Thoracic aorta (tissue), 2 donors: ENCODE data around the gene PRR23A. TPM values are rescaled to one million over a fixed set of nuclear protein-coding genes. Genes with fewer than 3 reads are reported as not detected.

Source experiments
- ATAC-seq: fragments of 150-250 bp; one replicate; pipeline ENCODE4 v1.8.0; 2017; ENCODE audit warnings: low read depth; ENCODE audit not compliant: insufficient number of reproducible peaks, low FRiP score
- DNase-seq: peaks from one replicate; pipeline ENCODE4 v3.0.0-alpha.2; 2020; ENCODE audit warnings: low spot score
- H3K27ac ChIP-seq, 2 donors: fragments of 200-600 bp; sonication (generic); 1 replicate in 1 of 2; 2 replicates in 1 of 2; pipeline ENCODE4 v1.5.1; 2016; ENCODE audit warnings: mild to moderate bottlenecking in 2 of 2, moderate library complexity in 2 of 2
- H3K27me3 ChIP-seq: fragments of 200-600 bp; sonication (generic); replicated peaks from 2 replicates; pipeline ENCODE4 v1.6.0; 2016; ENCODE audit warnings: mild to moderate bottlenecking; ENCODE audit not compliant: insufficient read depth
- H3K36me3 ChIP-seq: fragments of 200-600 bp; sonication (generic); one replicate; pipeline ENCODE4 v1.5.1; 2016
- H3K4me1 ChIP-seq, 2 donors: fragments of 200-600 bp; sonication (generic); 1 replicate in 1 of 2; 2 replicates in 1 of 2; pipeline versions ENCODE4 v1.5.1 to v1.6.0; 2016; ENCODE audit warnings: low read depth in 2 of 2, mild to moderate bottlenecking in 1 of 2; ENCODE audit not compliant: control insufficient read depth in 1 of 2
- H3K4me3 ChIP-seq: fragments of 200-600 bp; sonication (generic); 2 replicates; pipeline ENCODE4 v1.5.1; 2016; ENCODE audit warnings: mild to moderate bottlenecking
- H3K9me3 ChIP-seq: fragments of 200-600 bp; sonication (generic); 2 replicates; pipeline ENCODE4 v1.5.1; 2016
- total RNA-seq, 2 donors: library from RNA; depleted of rRNA; stranded (reverse); fragments of >200 nt; gene quantifications; one replicate each; pipeline versions ENCODE4 v1.1.0 to v1.2.3, GENCODE V29; 2016
- TF ChIP-seq, protein P1 (sequence below): fragments of 200-600 bp; sonication (generic); IDR thresholded peaks from one replicate; pipeline ENCODE4 v1.5.1; 2019; ENCODE audit warnings: antibody characterized with exemption

The PRR23A gene
- total RNA-seq, 2 donors from 2014 or later = not detected

DNA sequence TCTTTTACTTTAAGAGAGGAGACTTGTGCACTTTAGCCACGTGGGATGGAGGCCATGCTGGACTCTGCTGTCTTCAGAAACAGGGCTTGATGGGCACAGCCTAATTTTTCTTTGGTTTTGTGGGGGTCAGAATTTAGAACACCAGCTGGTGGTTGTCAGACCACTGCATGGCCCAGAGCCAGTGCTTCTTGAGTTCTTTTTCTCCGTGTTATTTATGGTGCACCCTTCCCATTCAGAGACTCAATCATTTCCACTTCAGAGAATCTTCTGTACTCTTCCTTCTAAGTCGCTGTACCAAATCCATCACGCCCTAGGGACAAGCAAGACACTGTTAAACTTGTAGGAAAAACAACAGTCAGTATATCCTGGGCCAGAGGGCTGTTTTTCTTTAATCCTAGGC is 20.1 kb downstream of the PRR23A start:
- DNase-seq (no peak), ATAC-seq (no peak)
- H3K27ac ChIP-seq = no peak overlapping the region
- no peak overlapping the region for H3K4me3 ChIP-seq
- H3K36me3 ChIP-seq = no peaks in the 10 kb centered on the region
- H3K4me1 ChIP-seq = no peaks in the 10 kb centered on the region
- H3K27me3 ChIP-seq = no peaks in the 10 kb centered on the region
- TF ChIP-seq, protein P1, sequence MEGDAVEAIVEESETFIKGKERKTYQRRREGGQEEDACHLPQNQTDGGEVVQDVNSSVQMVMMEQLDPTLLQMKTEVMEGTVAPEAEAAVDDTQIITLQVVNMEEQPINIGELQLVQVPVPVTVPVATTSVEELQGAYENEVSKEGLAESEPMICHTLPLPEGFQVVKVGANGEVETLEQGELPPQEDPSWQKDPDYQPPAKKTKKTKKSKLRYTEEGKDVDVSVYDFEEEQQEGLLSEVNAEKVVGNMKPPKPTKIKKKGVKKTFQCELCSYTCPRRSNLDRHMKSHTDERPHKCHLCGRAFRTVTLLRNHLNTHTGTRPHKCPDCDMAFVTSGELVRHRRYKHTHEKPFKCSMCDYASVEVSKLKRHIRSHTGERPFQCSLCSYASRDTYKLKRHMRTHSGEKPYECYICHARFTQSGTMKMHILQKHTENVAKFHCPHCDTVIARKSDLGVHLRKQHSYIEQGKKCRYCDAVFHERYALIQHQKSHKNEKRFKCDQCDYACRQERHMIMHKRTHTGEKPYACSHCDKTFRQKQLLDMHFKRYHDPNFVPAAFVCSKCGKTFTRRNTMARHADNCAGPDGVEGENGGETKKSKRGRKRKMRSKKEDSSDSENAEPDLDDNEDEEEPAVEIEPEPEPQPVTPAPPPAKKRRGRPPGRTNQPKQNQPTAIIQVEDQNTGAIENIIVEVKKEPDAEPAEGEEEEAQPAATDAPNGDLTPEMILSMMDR = no peak
- no peaks in the 10 kb centered on the region for H3K9me3 ChIP-seq

DNA sequence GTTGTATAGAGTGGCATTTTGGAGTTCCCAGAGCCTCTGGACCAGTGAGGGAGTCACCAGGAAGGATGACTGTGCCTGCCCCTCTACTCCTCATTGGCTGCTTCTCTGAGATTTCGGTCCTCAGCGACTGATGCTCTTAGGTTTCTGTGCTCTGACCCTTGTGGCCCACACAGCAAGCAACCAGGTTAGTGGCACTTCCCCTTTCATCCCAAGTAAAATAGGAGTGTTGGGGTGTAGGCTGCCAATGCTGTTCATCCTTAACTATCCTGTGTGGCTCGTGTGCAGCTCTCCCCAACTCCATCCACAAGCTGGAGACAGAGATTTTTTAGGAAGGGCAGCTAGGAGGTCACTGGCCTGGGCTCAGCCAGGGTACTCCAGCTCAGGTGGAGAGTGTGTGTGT is 21.3 kb downstream of the PRR23A start:
- H3K36me3 ChIP-seq = no peaks in the 10 kb centered on the region
- TF ChIP-seq, protein P1 = no peak
- no peaks in the 10 kb centered on the region for H3K27me3 ChIP-seq
- no peaks in the 10 kb centered on the region for H3K9me3 ChIP-seq
- H3K4me3 ChIP-seq = no peak overlapping the region
- H3K4me1 ChIP-seq = no peaks in the 10 kb centered on the region
- no peak overlapping the region for H3K27ac ChIP-seq
- ATAC-seq (no peak), DNase-seq (no peak)

DNA sequence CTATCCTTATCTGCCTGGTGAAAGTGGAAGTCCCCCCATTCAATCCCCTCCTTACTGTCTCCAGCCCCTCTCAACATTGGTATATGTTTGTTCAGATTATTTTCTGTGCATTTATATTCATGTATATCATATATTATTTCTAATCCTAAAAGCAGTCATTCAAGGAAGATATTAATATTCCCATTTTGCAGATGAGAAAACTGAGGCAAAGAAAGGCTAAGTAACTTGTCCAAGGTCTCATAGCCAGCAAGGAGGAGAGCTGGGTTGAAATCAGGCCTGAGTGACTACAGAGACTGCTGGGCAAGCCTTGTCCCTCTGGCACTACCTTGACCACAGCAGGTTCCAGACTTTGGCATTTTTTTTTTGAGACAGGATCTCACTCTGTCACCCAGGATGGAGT is 30.0 kb downstream of the PRR23A start:
- H3K27me3 ChIP-seq = no peaks in the 10 kb centered on the region

DNA sequence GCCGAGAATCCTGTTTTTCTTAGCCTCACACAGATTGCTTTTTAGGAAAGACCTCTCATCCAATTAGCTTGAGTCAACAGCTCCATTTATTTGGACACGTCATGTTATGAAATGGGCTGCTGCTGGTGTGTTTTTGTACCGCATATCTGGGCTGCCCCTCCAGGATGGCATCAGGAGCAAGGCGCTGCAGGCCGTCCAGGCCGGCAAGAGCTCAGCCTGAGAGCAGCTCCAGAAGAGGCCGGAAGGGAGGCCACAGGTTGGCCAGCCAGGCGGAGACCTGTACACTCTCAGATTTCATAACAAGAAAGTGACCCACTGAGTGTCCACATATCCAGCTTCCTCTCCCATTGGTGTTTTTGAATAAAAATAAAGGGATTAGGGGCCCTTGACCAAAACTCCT is 30.7 kb downstream of the PRR23A start:
- no peak overlapping the region for H3K4me3 ChIP-seq
- no peaks in the 10 kb centered on the region for H3K36me3 ChIP-seq
- no peak for ATAC-seq
- TF ChIP-seq, protein P1 = no peak
- no peaks in the 10 kb centered on the region for H3K4me1 ChIP-seq
- H3K9me3 ChIP-seq = no peaks in the 10 kb centered on the region
- H3K27me3 ChIP-seq = no peaks in the 10 kb centered on the region
- no peak overlapping the region for H3K27ac ChIP-seq
- no peak for DNase-seq

More for the DNA sequence above, 30.0 kb downstream of the PRR23A start:
- DNase-seq (no peak), ATAC-seq (no peak)
- no peaks in the 10 kb centered on the region for H3K4me1 ChIP-seq
- H3K9me3 ChIP-seq = no peaks in the 10 kb centered on the region
- no peaks in the 10 kb centered on the region for H3K36me3 ChIP-seq
- TF ChIP-seq, protein P1 = no peak
- H3K27ac ChIP-seq = no peak overlapping the region
- H3K4me3 ChIP-seq = no peak overlapping the region

DNA sequence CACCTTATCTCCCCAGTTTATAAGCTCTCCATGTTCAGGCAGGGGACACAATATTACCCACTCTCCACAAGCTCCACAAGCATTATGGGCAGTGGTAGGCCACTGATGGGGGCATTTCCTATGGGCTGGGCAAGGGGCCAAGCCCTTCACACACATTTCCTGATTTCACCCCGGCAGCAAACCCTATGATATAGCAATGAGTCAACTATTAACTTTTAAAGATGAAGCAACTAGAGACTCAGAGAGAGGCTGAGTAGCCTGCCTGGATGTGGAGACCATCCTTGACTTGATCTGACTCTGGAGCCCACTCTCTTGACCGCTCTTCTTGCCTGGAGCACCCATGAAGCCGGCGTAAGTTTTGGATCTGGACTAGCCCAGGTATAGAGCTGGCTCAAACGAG is 31.6 kb downstream of the PRR23A start:
- Histone ChIP-seq H3K4me3 (no peak overlapping the region), H3K27me3 (no peaks in the 10 kb centered on the region), H3K4me1 (no peaks in the 10 kb centered on the region), H3K27ac (no peak overlapping the region), H3K9me3 (no peaks in the 10 kb centered on the region), H3K36me3 (no peaks in the 10 kb centered on the region)
- DNase-seq (no peak), ATAC-seq (no peak)
- TF ChIP-seq, protein P1 = no peak
